GM23338 (cell line): ENCODE data around the gene ZBTB7C. TPM values are rescaled to one million over a fixed set of nuclear protein-coding genes. Genes with fewer than 3 reads are reported as not detected.

ENCODE experiments used
- ATAC-seq: fragments of 200-7000 bp; cut with Tn5 transposase; 3 replicates; pipeline ENCODE4 v1.9.1; 2020
- DNase-seq: peaks from one replicate; pipeline ENCODE4 v3.0.0-alpha.2; 2015; ENCODE audit warnings: low spot score
- H2AFZ ChIP-seq: fragments of 200-600 bp; sonication (generic); 2 replicates; pipeline ENCODE4 v1.8.0; 2016; ENCODE audit warnings: antibody characterized with exemption, mild to moderate bottlenecking, moderate library complexity
- H3F3A ChIP-seq: fragments of 200-600 bp; sonication (generic); replicated peaks from 2 replicates; pipeline ENCODE4 v1.8.0; 2017; ENCODE audit warnings: antibody characterized with exemption, mixed run types, low read depth
- H3K27ac ChIP-seq: fragments of 200-600 bp; sonication (generic); 2 replicates; pipeline ENCODE4 v1.6.1; 2016; ENCODE audit warnings: low read depth
- H3K27me3 ChIP-seq: fragments of 200-600 bp; sonication (generic); 2 replicates; pipeline ENCODE4 v1.8.0; 2016; ENCODE audit warnings: mild to moderate bottlenecking, mixed run types, moderate library complexity; ENCODE audit not compliant: insufficient read depth
- H3K36me3 ChIP-seq: fragments of 200-600 bp; sonication (generic); 2 replicates; pipeline ENCODE4 v1.8.0; 2016; ENCODE audit warnings: mild to moderate bottlenecking; ENCODE audit not compliant: insufficient read depth
- H3K4me1 ChIP-seq: fragments of 200-600 bp; sonication (generic); 2 replicates; pipeline ENCODE4 v1.8.0; 2016; ENCODE audit warnings: mild to moderate bottlenecking, moderate library complexity; ENCODE audit not compliant: insufficient read depth
- H3K4me2 ChIP-seq: fragments of 200-600 bp; sonication (generic); 2 replicates; pipeline ENCODE4 v1.7.1; 2017; ENCODE audit warnings: mixed run types
- H3K4me3 ChIP-seq: fragments of 200-600 bp; sonication (generic); 2 replicates; pipeline ENCODE4 v1.6.1; 2016; ENCODE audit warnings: mixed run types
- H3K79me2 ChIP-seq: fragments of 200-600 bp; sonication (generic); replicated peaks from 2 replicates; pipeline ENCODE4 v1.8.0; 2017; ENCODE audit warnings: mild to moderate bottlenecking; ENCODE audit not compliant: insufficient read depth
- H3K9me2 ChIP-seq: fragments of 200-600 bp; sonication (generic); 2 replicates; pipeline ENCODE4 v1.8.0; 2017; ENCODE audit not compliant: insufficient read depth
- H4K20me1 ChIP-seq: fragments of 200-600 bp; sonication (generic); replicated peaks from 2 replicates; pipeline ENCODE4 v1.8.0; 2017; ENCODE audit warnings: mild to moderate bottlenecking; ENCODE audit not compliant: insufficient read depth
- H3K27ac Mint-ChIP-seq: 2 replicates; pipeline ENCODE4 v1.8.0; 2020; ENCODE audit warnings: inconsistent platforms, mild to moderate bottlenecking, moderate library complexity, mixed read lengths
- H3K27me3 Mint-ChIP-seq: 3 replicates; pipeline ENCODE4 v1.8.0; 2022; ENCODE audit warnings: low read depth, mild to moderate bottlenecking, moderate library complexity, mixed read lengths, inconsistent platforms; ENCODE audit not compliant: insufficient read depth, poor library complexity
- H3K36me3 Mint-ChIP-seq: 3 replicates; pipeline ENCODE4 v1.8.0; 2021; ENCODE audit warnings: low read depth, mild to moderate bottlenecking, inconsistent platforms, moderate library complexity, mixed read lengths
- H3K4me1 Mint-ChIP-seq: 3 replicates; pipeline ENCODE4 v1.8.0; 2020; ENCODE audit warnings: mild to moderate bottlenecking, inconsistent platforms, mixed read lengths
- H3K4me3 Mint-ChIP-seq: 3 replicates; pipeline ENCODE4 v1.8.0; 2021; ENCODE audit warnings: moderate library complexity, mild to moderate bottlenecking, inconsistent platforms, mixed read lengths
- H3K9me3 Mint-ChIP-seq: 3 replicates; pipeline ENCODE4 v1.8.0; 2020; ENCODE audit warnings: moderate library complexity, mild to moderate bottlenecking, inconsistent platforms, mixed read lengths
- CREB1 ChIP-seq: fragments of 250-450 bp; sonication (Bioruptor Pico); IDR thresholded peaks from 2 replicates; pipeline ENCODE4 v1.5.0; 2020; ENCODE audit warnings: low read depth, mild to moderate bottlenecking, moderate library complexity
- EZH2 ChIP-seq: fragments of 200-600 bp; sonication (generic); IDR thresholded peaks from one replicate; pipeline ENCODE4 v1.8.0; 2017; ENCODE audit warnings: antibody characterized with exemption, mild to moderate bottlenecking, low read depth; ENCODE audit not compliant: unreplicated experiment
- JUNB ChIP-seq: IDR thresholded peaks from one replicate; pipeline ENCODE4 v1.6.1; 2016; ENCODE audit warnings: antibody characterized with exemption; ENCODE audit not compliant: unreplicated experiment
- NANOG ChIP-seq: IDR thresholded peaks from 2 replicates; pipeline ENCODE4 v1.6.1; 2016; ENCODE audit warnings: antibody characterized with exemption, borderline replicate concordance
- POLR2AphosphoS5 ChIP-seq: IDR thresholded peaks from 2 replicates; pipeline ENCODE4 v1.6.1; 2016; ENCODE audit warnings: antibody characterized with exemption, low read depth
- STAT1 ChIP-seq: IDR thresholded peaks from one replicate; pipeline ENCODE4 v1.6.1; 2016; ENCODE audit warnings: antibody characterized with exemption; ENCODE audit not compliant: unreplicated experiment
- ZNF114 ChIP-seq: fragments of 250-450 bp; sonication (Bioruptor Pico); IDR thresholded peaks from 2 replicates; pipeline ENCODE4 v1.5.0; 2020; ENCODE audit warnings: mild to moderate bottlenecking, moderate library complexity
- ZNF331 ChIP-seq: fragments of 250-450 bp; sonication (Bioruptor Pico); IDR thresholded peaks from 2 replicates; pipeline ENCODE4 v1.5.0; 2020; ENCODE audit warnings: low read depth, mild to moderate bottlenecking, moderate library complexity
- polyA plus RNA-seq: library from polyadenylated mRNA; unstranded; fragments of >200 nt; fragmentation: Nextera tagmentation; extraction: Ambion mirVana; gene quantifications from 2 replicates; pipeline ENCODE4 v1.2.1, GENCODE V29; 2016
- total RNA-seq: library from RNA; depleted of rRNA; stranded (reverse); fragments of >200 nt; shearing (Covaris generic); gene quantifications from 2 replicates; pipeline ENCODE4 v1.2.3, GENCODE V29; 2014
- TF ChIP-seq, protein P1 (sequence below), 2 experiments: fragments of 200-600 bp in 1 of 2; sonication (generic) in 1 of 2; conservative IDR thresholded peaks; 2 replicates each; pipeline versions ENCODE4 v1.5.1 to v1.6.1; 2016 to 2017; ENCODE audit warnings: antibody characterized with exemption in 2 of 2, low read depth in 2 of 2, mild to moderate bottlenecking in 2 of 2, moderate library complexity in 1 of 2
- TF ChIP-seq, protein P2 (sequence below): fragments of 250-450 bp; sonication (Bioruptor Pico); IDR thresholded peaks from 2 replicates; pipeline ENCODE4 v1.5.0; 2020; ENCODE audit warnings: mild to moderate bottlenecking, moderate library complexity
- TF ChIP-seq, protein P3 (sequence below): IDR thresholded peaks from one replicate; pipeline ENCODE4 v1.6.1; 2018; ENCODE audit warnings: antibody characterized with exemption; ENCODE audit not compliant: unreplicated experiment

Gene ZBTB7C
- total and polyA plus RNA-seq, 2 experiments from 2014 or later = 0.03 to 0.14 TPM

DNA sequence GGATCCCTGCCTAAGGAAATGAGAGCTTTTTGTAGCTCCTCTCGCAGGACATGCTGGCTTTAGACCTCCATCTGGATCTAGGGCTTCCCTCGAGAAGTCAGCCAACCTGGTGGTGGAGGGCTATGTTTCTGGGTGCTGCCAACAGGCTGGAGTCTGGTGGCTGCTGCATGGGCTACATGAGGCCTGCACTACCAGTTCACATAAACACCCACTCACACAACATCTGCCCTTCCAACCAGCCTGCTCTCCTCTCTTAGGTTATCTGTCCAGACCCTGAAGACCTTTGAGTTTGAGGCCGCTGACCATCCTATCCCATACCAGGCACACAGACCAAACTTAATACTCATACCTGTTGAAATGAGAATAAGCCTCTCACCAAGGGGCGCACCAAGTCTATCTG is 427.4 kb downstream of the ZBTB7C start:
- Histone ChIP-seq H3K9me2 (no peaks in the 10 kb centered on the region), H3K27ac (no peak overlapping the region), H4K20me1 (no peaks in the 10 kb centered on the region), H3F3A (no peaks in the 10 kb centered on the region), H3K4me1 (peaks cover 17% of the 10 kb centered on the region; the same call in 1 of the 2 replicates), H3K79me2 (no peaks in the 10 kb centered on the region), H3K27me3 (no peaks in the 10 kb centered on the region), H3K36me3 (no peaks in the 10 kb centered on the region), H3K4me3 (no peak overlapping the region), H3K4me2 (no peak overlapping the region), H2AFZ (no peak overlapping the region)
- Mint-ChIP-seq H3K4me1 (peaks cover 29% of the 10 kb centered on the region), H3K36me3 (no peaks in the 10 kb centered on the region; the same call in 2 of the 3 replicates), H3K27me3 (peaks cover 3% of the 10 kb centered on the region), H3K4me3 (no peak overlapping the region), H3K27ac (no peak overlapping the region; the same call in 1 of the 2 replicates), H3K9me3 (peaks cover 2% of the 10 kb centered on the region; the same call in 2 of the 3 replicates)
- DNase-seq (no peak), ATAC-seq (no peak)
- TF ChIP-seq JUNB (no peak), ZNF114 (no peak), EZH2 (no peak), CREB1 (CRISPR knock-in tag) (no peak), ZNF331 (CRISPR knock-in tag) (no peak), NANOG (no peak), POLR2AphosphoS5 (no peak), STAT1 (no peak)
- TF ChIP-seq, protein P1, sequence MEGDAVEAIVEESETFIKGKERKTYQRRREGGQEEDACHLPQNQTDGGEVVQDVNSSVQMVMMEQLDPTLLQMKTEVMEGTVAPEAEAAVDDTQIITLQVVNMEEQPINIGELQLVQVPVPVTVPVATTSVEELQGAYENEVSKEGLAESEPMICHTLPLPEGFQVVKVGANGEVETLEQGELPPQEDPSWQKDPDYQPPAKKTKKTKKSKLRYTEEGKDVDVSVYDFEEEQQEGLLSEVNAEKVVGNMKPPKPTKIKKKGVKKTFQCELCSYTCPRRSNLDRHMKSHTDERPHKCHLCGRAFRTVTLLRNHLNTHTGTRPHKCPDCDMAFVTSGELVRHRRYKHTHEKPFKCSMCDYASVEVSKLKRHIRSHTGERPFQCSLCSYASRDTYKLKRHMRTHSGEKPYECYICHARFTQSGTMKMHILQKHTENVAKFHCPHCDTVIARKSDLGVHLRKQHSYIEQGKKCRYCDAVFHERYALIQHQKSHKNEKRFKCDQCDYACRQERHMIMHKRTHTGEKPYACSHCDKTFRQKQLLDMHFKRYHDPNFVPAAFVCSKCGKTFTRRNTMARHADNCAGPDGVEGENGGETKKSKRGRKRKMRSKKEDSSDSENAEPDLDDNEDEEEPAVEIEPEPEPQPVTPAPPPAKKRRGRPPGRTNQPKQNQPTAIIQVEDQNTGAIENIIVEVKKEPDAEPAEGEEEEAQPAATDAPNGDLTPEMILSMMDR (conservative IDR thresholded peaks at IDR 0.05; ENCODE audit: low read depth in 2 of 2) = no peak
- TF ChIP-seq, protein P2, sequence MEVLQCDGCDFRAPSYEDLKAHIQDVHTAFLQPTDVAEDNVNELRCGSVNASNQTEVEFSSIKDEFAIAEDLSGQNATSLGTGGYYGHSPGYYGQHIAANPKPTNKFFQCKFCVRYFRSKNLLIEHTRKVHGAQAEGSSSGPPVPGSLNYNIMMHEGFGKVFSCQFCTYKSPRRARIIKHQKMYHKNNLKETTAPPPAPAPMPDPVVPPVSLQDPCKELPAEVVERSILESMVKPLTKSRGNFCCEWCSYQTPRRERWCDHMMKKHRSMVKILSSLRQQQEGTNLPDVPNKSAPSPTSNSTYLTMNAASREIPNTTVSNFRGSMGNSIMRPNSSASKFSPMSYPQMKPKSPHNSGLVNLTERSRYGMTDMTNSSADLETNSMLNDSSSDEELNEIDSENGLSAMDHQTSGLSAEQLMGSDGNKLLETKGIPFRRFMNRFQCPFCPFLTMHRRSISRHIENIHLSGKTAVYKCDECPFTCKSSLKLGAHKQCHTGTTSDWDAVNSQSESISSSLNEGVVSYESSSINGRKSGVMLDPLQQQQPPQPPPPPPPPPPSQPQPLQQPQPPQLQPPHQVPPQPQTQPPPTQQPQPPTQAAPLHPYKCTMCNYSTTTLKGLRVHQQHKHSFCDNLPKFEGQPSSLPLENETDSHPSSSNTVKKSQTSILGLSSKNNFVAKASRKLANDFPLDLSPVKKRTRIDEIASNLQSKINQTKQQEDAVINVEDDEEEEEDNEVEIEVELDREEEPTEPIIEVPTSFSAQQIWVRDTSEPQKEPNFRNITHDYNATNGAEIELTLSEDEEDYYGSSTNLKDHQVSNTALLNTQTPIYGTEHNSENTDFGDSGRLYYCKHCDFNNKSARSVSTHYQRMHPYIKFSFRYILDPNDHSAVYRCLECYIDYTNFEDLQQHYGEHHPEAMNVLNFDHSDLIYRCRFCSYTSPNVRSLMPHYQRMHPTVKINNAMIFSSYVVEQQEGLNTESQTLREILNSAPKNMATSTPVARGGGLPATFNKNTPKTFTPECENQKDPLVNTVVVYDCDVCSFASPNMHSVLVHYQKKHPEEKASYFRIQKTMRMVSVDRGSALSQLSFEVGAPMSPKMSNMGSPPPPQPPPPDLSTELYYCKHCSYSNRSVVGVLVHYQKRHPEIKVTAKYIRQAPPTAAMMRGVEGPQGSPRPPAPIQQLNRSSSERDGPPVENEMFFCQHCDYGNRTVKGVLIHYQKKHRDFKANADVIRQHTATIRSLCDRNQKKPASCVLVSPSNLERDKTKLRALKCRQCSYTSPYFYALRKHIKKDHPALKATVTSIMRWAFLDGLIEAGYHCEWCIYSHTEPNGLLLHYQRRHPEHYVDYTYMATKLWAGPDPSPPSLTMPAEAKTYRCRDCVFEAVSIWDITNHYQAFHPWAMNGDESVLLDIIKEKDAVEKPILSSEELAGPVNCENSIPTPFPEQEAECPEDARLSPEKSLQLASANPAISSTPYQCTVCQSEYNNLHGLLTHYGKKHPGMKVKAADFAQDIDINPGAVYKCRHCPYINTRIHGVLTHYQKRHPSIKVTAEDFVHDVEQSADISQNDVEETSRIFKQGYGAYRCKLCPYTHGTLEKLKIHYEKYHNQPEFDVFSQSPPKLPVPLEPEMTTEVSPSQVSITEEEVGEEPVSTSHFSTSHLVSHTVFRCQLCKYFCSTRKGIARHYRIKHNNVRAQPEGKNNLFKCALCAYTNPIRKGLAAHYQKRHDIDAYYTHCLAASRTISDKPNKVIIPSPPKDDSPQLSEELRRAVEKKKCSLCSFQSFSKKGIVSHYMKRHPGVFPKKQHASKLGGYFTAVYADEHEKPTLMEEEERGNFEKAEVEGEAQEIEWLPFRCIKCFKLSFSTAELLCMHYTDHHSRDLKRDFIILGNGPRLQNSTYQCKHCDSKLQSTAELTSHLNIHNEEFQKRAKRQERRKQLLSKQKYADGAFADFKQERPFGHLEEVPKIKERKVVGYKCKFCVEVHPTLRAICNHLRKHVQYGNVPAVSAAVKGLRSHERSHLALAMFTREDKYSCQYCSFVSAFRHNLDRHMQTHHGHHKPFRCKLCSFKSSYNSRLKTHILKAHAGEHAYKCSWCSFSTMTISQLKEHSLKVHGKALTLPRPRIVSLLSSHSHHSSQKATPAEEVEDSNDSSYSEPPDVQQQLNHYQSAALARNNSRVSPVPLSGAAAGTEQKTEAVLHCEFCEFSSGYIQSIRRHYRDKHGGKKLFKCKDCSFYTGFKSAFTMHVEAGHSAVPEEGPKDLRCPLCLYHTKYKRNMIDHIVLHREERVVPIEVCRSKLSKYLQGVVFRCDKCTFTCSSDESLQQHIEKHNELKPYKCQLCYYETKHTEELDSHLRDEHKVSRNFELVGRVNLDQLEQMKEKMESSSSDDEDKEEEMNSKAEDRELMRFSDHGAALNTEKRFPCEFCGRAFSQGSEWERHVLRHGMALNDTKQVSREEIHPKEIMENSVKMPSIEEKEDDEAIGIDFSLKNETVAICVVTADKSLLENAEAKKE (CRISPR knock-in tag) = no peak
- TF ChIP-seq, protein P3, sequence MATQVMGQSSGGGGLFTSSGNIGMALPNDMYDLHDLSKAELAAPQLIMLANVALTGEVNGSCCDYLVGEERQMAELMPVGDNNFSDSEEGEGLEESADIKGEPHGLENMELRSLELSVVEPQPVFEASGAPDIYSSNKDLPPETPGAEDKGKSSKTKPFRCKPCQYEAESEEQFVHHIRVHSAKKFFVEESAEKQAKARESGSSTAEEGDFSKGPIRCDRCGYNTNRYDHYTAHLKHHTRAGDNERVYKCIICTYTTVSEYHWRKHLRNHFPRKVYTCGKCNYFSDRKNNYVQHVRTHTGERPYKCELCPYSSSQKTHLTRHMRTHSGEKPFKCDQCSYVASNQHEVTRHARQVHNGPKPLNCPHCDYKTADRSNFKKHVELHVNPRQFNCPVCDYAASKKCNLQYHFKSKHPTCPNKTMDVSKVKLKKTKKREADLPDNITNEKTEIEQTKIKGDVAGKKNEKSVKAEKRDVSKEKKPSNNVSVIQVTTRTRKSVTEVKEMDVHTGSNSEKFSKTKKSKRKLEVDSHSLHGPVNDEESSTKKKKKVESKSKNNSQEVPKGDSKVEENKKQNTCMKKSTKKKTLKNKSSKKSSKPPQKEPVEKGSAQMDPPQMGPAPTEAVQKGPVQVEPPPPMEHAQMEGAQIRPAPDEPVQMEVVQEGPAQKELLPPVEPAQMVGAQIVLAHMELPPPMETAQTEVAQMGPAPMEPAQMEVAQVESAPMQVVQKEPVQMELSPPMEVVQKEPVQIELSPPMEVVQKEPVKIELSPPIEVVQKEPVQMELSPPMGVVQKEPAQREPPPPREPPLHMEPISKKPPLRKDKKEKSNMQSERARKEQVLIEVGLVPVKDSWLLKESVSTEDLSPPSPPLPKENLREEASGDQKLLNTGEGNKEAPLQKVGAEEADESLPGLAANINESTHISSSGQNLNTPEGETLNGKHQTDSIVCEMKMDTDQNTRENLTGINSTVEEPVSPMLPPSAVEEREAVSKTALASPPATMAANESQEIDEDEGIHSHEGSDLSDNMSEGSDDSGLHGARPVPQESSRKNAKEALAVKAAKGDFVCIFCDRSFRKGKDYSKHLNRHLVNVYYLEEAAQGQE = no peak
